SIG-M5 treated with dmso at 0.1 percent for 504 hours (cell line): ENCODE data around the gene GSTM5.
A peak's percentile ranks its signal among the peaks of the same experiment; 100 is the strongest.
"Not testable (repeated sequence)": the region's sequence is repeated elsewhere in the genome, so short reads cannot be mapped to it uniquely, and the experiment has no call there.

Experiments used
- DNase-seq: peaks from one replicate; lab custom pipeline; 2025; ENCODE audit not compliant: unreplicated experiment; lab: John Stamatoyannopoulos, UW

Gene GSTM5

DNA sequence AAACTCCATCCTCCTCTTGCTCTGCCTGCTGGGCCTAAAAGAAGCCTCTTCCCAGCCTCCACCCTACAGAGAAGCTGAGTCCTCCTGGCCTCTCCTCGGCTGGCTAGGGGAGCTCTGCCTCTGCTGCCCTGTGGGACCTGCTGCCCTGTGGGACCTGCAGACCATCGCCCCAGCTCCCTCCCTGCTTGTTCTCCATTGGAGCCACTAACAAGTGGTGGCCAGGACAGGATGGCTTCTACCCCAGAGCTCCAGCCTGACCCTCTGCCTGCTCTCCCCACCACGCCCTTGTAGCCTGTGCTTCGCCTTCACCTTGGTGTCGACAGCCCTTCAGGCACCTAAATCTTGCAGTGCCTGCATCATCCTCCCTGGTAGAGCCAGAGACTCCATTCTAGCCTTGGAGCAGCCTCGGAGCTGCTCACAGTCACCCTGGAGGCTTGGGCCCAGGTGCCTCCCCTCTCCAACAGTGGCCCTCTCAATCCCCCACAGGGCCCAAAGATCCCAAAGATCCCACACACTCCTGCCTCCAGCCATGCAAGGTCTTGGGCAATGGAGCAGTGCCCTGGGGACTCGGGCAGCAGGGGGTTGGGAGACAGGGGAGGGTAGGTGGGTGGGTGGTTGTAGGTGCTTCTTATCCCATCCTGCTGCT is 48.7 kb downstream of the GSTM5 start:
- DNase-seq = no peak

DNA sequence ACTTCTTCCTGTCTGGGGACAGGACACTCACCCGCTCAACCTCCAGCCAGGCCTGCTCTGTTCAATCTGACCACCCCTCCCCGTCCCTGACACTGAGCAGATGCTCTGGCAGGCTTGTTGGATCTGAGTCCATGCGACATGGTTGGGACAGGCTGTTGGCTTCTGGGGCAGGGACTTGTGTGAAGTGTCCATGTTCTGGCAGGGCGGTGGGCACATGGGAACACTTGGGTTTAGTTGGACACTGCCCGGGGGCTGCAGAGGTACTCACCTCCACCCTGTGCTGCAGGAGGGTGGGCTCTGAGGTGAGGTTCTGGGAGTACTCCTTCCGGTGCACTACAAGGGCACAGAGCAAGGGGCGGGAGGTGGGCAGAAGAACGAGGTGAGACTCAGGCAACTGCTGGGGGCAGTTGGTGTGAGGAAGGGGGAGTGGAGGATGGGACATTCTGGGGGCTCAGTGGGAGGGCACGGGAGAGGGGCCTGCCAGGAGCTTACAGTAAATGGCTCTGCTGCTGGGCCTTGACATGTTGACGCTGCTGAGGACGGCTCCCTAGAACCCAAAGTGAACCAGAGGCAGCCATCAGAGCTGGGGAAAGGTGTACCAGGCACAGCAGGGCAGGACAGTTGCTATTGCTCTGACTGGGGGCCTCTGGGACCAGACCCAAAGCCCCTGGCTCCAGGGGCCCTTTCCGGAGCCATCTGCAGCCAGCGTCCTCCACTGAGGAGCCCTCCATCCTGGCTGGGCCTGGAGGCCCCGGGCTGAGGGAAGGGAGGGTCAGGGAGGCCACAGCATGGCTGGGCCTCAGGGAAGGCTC is 49.4 kb downstream of the GSTM5 start:
- no peak for DNase-seq

DNA sequence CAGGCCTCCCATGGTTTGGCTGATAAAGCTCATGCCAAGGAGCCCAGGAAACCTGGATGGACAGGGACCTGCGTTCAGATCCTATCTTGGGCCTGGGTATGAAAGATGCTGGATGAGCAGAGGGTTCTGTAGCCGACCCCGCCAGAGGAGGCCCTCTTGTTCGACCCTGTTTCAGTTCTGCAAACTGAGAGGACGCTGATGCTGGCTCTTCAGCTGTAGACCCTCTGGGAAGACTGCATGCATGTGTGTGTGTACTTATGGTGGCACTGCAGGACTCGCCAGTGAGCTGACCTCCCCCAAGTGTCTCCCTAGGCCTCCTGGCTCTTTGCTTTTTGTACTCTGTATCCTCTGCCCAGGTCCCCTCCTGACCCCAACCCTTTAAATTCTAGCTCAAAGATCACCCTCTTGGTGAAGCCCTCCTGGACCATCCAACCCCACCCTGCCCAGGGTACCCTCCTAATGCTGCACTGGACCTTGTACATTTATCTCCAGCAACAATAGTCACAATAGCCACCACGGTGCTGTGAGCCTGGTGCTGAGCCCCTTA is 50.1 kb downstream of the GSTM5 start:
- no peak for DNase-seq

- DNase-seq = peak; percentile 37
Observed at GRCh38 chr1:109762821-109763645, 51.0 kb downstream of the GSTM5 start.

- no peak for DNase-seq
Observed at GRCh38 chr1:109763646-109764415, 51.8 kb downstream of the GSTM5 start, which contains the start of gene EPS8L3. Gene EPS8L3 (minus strand): TSS chr1:109763923. CDS start chr1:109761749, 2,174 bp downstream.

GRCh38 chr1:109764561-109765482 is 52.8 kb downstream of the GSTM5 start:
- DNase-seq = no peak

DNA sequence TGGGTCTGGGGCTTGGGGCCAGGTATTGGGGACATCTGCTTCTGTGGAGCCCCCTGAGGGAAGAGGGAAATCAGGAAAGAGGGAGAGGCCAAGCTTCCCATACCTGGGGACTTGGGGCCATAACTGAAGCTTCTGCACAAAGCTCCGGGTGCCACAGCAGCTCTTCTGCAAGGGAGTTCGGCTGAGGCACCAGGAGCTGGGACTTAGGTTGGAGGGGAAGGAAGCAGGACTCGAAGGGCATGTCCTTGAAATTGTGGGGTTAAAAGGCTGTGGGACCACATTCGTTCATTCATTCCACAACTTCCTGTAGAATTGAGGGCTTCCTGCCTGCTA is 53.4 kb downstream of the GSTM5 start:
- no peak for DNase-seq

- DNase-seq = no peak
Observed at GRCh38 chr1:109765896-109766615, 54.0 kb downstream of the GSTM5 start.

GRCh38 chr1:109766991-109767636 is 55.1 kb downstream of the GSTM5 start:
- DNase-seq = not testable (repeated sequence)
